ENCODE measurements around the gene MMRN2. TPM values are rescaled to one million over a fixed set of nuclear protein-coding genes. Genes with fewer than 3 reads are reported as not detected.

MMRN2 gene
- polyA plus RNA-seq, 2 of the 4 experiments (the other 2 are of a cell fraction): 0.35 to 1.1 TPM

DNA sequence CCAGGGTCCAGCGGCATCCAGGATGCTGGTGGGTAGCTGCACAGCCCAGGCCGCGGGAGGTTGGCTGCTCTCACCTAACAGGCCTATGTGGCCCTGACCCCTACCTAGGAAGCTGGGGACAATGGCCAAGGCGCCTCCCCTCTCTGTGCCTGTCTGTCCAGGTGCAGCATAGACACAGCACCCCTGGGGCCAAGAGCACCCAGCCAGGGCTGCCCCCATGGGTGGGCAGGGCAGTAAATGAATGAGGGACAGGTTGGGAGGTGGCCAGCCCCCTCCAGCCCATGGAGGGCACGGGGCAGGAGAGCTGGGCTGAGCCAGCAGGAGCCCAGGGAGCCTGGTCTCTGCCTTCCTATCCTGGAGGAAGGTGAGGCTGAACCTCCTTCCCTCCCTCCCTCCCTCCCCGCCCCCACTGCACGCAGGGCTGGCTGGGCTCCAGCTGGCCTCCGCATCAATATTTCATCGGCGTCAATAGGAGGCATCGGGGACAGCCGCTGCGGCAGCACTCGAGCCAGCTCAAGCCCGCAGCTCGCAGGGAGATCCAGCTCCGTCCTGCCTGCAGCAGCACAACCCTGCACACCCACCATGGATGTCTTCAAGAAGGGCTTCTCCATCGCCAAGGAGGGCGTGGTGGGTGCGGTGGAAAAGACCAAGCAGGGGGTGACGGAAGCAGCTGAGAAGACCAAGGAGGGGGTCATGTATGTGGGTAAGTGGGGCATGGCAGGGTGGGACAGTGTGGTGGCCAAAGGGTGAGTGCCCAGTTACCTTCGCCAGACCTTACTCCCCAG lies 893 bp upstream of the MMRN2 start, which contains the start of gene SNCG:
Gene SNCG (plus strand): TSS at position 484 of the 785 bp plus-strand sequence. CDS start 99 bp downstream, at position 583.
- DNase-seq (ENCODE audit: low read depth in 1 of 2, low spot score in 1 of 2): no peak
- 0 out of 3 replicates have a peak within 1 kb of the TSS, but pooled peaks have one; percentile 12 for H3K4me3 ChIP-seq
- no peak for FAIRE-seq
- POLR2A ChIA-PET: interaction anchor here (1.2 kb wide), 1 partner anchor 11 kb away, joined by 3 read pairs; no protein-coding TSS in a partner anchor
- ATAC-seq: peak in 1 of 2 experiments; percentile 14; a peak in 3 of 6 replicates
- CTCF ChIA-PET: interaction anchor here (0.6 to 5.6 kb wide), 9 partner anchors 10 to 776 kb away, joined by 3 to 23 read pairs (median 3); partner anchors contain the start of gene ADIRF
- peak within 1 kb of the TSS; percentile 68 to 89 for H3K27ac ChIP-seq
- TF ChIP-seq HMGXB4 (CRISPR knock-in tag; IDR thresholded peaks at IDR 0.05; ENCODE audit: borderline replicate concordance): no peak
- TF ChIP-seq HOXA7 (CRISPR knock-in tag; IDR thresholded peaks at IDR 0.05): no peak
- TF ChIP-seq EHMT2 (IDR thresholded peaks at IDR 0.05; ENCODE audit: low read depth): no peak
- TF ChIP-seq ZNF302 (CRISPR knock-in tag; IDR thresholded peaks at IDR 0.05): no peak
- TF ChIP-seq, protein P1, sequence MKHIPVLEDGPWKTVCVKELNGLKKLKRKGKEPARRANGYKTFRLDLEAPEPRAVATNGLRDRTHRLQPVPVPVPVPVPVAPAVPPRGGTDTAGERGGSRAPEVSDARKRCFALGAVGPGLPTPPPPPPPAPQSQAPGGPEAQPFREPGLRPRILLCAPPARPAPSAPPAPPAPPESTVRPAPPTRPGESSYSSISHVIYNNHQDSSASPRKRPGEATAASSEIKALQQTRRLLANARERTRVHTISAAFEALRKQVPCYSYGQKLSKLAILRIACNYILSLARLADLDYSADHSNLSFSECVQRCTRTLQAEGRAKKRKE (CRISPR knock-in tag; IDR thresholded peaks at IDR 0.05; ENCODE audit: low read depth): no peak
- TF ChIP-seq MAZ (IDR thresholded peaks at IDR 0.05; ENCODE audit: borderline replicate concordance, low read depth, low read length): no peak
- TF ChIP-seq ZSCAN20 (CRISPR knock-in tag; IDR thresholded peaks at IDR 0.05): no peak
- TF ChIP-seq MAFK (IDR thresholded peaks at IDR 0.05; ENCODE audit: partially characterized antibody): no peak
- TF ChIP-seq BHLHE40 (IDR thresholded peaks at IDR 0.05; ENCODE audit: low read depth, low read length): no peak
- no peak for TF ChIP-seq EP300 (IDR thresholded peaks at IDR 0.05)
- peak within 1 kb of the TSS; percentile 76 for H3K4me2 ChIP-seq
- H3K4me1 ChIP-seq: peaks cover 56% of the 10 kb centered on the region
- WGBS (ENCODE audit: missing lambda C conversion rate): 79% methylated on average over 18 of the region's 22 CpGs
- H3K9me3 ChIP-seq: no peaks in the 10 kb centered on the region

DNA sequence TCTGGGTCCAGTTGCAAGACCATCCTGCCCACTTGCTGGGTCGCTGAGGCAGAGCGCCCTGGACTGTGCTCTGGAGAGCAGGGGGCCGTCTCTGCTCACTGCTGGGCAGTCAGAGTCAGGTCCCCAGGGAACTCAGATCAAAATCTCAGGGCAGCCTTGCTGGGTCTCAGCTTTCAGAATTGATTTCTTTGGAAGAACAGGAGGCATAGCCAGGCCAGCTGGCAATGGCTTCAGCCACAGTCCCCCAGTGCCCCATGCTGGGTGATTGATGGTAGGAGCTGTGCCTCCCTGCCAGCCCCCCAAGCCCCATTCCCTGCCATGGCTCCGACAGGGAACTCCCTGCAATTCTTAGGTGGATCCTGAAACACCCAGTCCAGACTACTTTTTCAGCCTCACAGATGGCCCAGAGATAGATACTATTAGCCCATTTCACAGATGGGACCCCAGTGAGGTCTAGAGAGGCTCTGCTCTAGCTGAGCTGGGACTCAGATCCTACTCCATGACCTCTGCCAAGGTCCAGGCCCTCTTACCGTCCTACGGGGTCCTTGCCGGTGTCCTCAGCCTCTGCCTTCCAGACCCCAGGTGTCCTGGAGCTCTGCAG lies 467 bp downstream of the MMRN2 start:
- H3K4me1 ChIP-seq: peaks cover 56% of the 10 kb centered on the region
- POLR2A ChIA-PET: interaction anchor here (1.8 kb wide), 1 partner anchor 14 kb away, joined by 5 read pairs; no protein-coding TSS in a partner anchor
- no peak for DNase-seq (ENCODE audit: low read depth in 1 of 2, low spot score in 1 of 2)
- TF ChIP-seq, protein P1 (CRISPR knock-in tag; IDR thresholded peaks at IDR 0.05; ENCODE audit: low read depth): no peak
- TF ChIP-seq CHD2 (IDR thresholded peaks at IDR 0.05; ENCODE audit: low read length, partially characterized antibody) (no peak), POLR2A (IDR thresholded peaks at IDR 0.05; ENCODE audit: low read length) (no peak), USF2 (IDR thresholded peaks at IDR 0.05) (no peak), BCL3 (IDR thresholded peaks at IDR 0.05) (no peak), RNF2 (IDR thresholded peaks at IDR 0.05; ENCODE audit: borderline replicate concordance, low read depth) (no peak), MAFK (IDR thresholded peaks at IDR 0.05; ENCODE audit: partially characterized antibody) (no peak), JUN (IDR thresholded peaks at IDR 0.05) (no peak), HEYL (CRISPR knock-in tag; IDR thresholded peaks at IDR 0.05) (no peak), HOXB13 (CRISPR knock-in tag; IDR thresholded peaks at IDR 0.05; ENCODE audit: low read depth) (no peak), EP300 (IDR thresholded peaks at IDR 0.05) (no peak), CBX8 (IDR thresholded peaks at IDR 0.05) (no peak), RCOR1 (IDR thresholded peaks at IDR 0.05; ENCODE audit: low read depth, low read length) (no peak)
- TF ChIP-seq, protein P2, sequence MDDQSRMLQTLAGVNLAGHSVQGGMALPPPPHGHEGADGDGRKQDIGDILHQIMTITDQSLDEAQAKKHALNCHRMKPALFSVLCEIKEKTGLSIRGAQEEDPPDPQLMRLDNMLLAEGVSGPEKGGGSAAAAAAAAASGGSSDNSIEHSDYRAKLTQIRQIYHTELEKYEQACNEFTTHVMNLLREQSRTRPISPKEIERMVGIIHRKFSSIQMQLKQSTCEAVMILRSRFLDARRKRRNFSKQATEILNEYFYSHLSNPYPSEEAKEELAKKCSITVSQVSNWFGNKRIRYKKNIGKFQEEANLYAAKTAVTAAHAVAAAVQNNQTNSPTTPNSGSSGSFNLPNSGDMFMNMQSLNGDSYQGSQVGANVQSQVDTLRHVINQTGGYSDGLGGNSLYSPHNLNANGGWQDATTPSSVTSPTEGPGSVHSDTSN (IDR thresholded peaks at IDR 0.05): no peak
- TF ChIP-seq, protein P3, sequence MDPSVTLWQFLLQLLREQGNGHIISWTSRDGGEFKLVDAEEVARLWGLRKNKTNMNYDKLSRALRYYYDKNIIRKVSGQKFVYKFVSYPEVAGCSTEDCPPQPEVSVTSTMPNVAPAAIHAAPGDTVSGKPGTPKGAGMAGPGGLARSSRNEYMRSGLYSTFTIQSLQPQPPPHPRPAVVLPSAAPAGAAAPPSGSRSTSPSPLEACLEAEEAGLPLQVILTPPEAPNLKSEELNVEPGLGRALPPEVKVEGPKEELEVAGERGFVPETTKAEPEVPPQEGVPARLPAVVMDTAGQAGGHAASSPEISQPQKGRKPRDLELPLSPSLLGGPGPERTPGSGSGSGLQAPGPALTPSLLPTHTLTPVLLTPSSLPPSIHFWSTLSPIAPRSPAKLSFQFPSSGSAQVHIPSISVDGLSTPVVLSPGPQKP (IDR thresholded peaks at IDR 0.05; ENCODE audit: low read depth, low read length): no peak
- no peak overlapping the region for H3K4me2 ChIP-seq
- no peak overlapping the region for H3K4me3 ChIP-seq
- no peak for FAIRE-seq
- ATAC-seq: no peak
- CTCF ChIA-PET: interaction anchor here (0.6 to 5.6 kb wide), 7 partner anchors 9 to 20 kb away, joined by 3 to 42 read pairs (median 3); partner anchors contain the start of gene ADIRF
- WGBS (ENCODE audit: missing lambda C conversion rate): 100% methylated on average over 4 of the region's 7 CpGs
- peak overlapping the region in 1 of 2 experiments; percentile 89; a peak in 2 of 6 replicates for H3K27ac ChIP-seq
- H3K9me3 ChIP-seq: no peaks in the 10 kb centered on the region
